SH-SY5Y (cell line): ENCODE results near the gene TP53I11.

Experiments used
- GATA2 ChIP-seq: IDR thresholded peaks from 2 replicates; pipeline ENCODE4 v1.6.1; 2011; ENCODE audit warnings: mild to moderate bottlenecking, low read depth, low read length
- GATA3 ChIP-seq: IDR thresholded peaks from 2 replicates; pipeline ENCODE4 v1.6.1; 2011; ENCODE audit warnings: low read depth, mild to moderate bottlenecking, low read length, moderate library complexity

Gene TP53I11

DNA sequence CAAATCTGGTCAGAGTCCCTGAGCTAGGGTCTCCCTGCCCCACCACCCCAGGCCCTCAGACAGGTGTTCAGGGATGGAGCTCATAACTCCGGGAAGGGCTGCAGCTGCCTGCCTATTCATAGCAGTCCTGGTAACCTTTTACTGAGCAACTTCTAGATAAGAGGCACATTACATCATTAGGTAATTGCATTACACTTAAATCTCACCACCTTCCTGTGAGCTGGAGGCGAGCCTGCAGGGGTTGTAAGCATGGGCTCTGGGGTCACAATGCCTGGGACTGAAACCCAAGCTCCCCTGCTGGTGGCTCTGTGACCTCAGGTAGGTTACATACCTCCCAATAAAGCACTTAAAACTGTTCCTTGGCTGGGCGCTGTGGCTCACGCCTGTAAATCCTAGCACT is 22.5 kb downstream of the TP53I11 start:
- TF ChIP-seq GATA2 (no peak), GATA3 (no peak)

DNA sequence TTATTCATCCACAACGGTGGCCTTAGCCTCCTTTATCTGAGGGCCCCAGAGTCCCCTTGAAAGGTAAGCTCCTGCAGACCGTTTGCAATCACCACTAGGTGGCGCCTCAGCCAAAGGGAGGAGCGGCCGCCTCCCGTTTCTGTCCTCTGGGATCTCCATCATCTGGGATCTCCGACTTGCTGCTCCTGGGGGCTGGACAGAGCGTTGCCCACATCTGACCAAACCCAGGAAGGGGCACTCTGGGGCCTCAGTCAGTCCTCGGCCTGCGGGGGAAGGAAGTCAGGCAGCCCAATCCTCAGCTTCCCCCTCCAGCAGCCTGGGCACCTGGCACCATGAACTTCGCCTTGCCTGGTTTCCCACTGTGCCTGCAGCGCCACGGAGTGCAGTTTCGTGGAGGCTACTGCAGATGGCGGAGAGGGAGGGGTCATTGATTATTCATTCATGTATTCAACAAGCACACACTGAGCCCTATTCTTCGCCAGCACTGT is 23.5 kb downstream of the TP53I11 start:
- no peak for TF ChIP-seq GATA3
- no peak for TF ChIP-seq GATA2

DNA sequence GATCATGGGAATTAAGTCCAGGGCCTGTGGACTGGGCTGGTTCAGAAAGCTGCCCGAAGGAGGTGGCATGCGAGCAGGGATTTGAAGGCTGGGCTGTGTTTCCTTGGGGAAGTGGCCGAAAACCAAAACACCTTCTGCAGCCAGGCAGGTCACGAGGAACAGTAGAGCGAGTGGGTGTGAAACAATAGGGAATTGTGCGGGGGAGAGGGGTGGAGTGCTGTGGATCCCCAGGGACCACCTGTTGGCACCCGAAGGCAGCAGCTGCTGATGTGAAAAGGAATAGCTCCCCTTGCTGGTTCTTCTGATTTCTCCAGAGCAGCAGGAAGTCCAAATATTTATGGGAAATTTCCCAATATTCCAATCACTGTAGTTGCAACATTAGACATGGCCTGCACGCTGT is 24.6 kb downstream of the TP53I11 start:
- no peak for TF ChIP-seq GATA2
- TF ChIP-seq GATA3 = no peak

- TF ChIP-seq GATA3 = no peak
- no peak for TF ChIP-seq GATA2
These were observed 26.9 kb downstream of the TP53I11 start for GRCh38 chr11:44923806-44924205.

DNA sequence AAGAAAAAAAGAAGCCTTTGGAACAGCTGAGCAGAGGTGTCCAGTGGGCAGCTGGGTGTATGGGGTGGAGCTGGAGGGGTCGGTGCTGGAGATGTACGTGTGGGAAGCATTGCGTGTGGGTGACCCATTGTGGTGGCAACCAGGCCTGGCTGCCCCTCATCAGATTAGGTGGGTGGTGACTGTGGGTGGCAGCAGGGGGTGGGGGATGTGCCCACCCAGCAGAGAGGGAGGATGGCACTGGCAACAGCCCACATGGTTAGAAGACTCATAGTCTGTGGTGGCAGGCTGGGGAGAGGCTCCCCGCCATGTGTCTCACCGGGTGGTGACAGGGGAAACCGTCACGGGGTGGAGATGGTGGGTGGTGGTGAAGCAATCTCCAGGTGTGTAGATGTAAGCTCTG is 27.6 kb downstream of the TP53I11 start:
- TF ChIP-seq GATA3 (no peak), GATA2 (no peak)

GRCh38 chr11:44920451-44920850 is 30.2 kb downstream of the TP53I11 start:
- no peak for TF ChIP-seq GATA2
- TF ChIP-seq GATA3 = no peak

DNA sequence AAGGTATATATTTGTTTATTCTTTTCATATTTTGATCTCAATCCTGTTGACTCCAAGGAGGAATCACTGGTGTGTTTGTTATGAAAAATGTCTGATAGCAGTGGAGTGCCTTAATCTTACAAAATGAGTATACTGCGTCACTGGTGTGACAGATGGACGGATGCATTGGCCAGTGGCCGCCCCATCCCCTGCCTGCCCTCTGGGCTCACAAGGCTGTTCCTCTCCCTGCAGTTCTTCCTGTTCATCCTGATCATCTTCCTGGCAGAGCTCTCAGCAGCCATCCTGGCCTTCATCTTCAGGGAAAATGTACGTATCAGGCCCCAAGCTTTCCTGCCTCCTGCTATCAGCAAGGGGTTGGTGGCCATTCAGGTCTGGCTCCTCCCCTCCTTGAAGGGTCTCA is 32.9 kb downstream of the TP53I11 start:
- TF ChIP-seq GATA3 (no peak), GATA2 (no peak)

DNA sequence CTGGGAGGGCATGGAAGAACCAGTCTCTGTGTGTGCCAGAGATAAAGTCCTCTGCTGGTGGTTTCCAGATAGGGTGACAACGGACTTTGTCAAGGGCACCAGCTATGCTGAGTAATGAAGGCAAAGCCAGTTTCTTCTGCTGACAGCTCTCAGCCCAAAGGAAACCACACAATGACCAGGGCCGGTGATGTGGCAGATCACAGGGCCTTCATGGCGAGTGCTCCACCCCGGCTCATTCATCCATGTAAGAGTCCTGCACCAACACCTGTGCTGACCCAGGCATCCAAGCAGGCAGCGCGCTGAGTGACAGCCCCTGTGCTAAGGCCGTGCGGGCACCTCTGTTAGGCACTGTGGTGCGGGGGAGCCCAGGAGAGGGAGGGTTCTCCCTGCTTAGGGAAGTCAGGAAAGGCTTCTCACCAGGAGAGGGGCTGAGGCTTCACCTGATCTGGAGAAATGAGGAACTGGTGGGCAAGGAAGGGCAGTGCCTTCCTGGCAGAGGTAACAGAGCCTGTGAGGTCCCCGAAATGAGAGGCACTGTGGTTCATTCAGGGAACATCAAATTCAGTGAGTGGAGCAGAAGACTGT is 33.8 kb downstream of the TP53I11 start:
- TF ChIP-seq GATA2 (no peak), GATA3 (no peak)

DNA sequence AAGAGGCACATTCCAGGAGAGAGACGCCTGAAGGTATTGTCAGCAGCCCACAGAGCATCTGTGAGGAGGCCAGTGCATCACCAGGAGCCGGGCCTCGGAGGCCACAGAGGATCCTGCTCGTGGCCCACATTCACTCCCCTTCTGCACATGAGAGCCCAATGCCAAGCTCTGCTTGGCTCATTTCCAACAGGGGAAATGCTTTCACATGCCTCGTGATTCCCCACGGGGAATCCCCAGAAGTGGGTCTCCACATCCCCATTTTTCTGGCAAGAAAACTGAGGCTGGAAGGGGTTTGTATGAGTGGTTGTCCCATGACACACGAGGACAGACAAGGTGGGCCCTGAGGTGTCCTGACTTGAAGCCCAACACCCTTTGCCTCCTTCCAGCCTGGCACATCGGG is 34.4 kb downstream of the TP53I11 start:
- TF ChIP-seq GATA2 (no peak), GATA3 (no peak)

DNA sequence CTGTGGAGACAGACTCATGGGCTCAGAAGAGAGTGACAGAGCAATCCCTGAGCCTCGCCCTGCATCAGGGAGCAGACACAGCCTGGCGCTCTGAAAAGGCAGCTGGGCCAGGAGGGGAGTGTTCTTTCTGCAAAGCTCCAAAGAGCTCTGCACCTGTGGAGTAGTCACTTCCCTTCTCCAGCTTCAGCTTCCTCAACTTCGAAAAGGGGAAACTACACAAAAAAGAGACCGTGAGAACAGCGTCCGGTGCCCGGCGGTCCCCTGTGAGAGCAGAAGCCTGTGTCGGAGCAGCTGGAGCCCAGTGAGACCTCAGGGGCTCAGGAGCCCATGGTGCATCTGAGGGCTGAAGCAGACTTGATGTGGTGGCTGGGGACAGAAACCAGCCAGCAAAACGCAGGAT is 35.1 kb downstream of the TP53I11 start:
- no peak for TF ChIP-seq GATA3
- TF ChIP-seq GATA2 = no peak

GRCh38 chr11:44915004-44915403 is 35.7 kb downstream of the TP53I11 start:
- no peak for TF ChIP-seq GATA2
- TF ChIP-seq GATA3 = no peak

- TF ChIP-seq GATA3 (no peak), GATA2 (no peak)
These were observed 36.6 kb downstream of the TP53I11 start for GRCh38 chr11:44914105-44914504.

DNA sequence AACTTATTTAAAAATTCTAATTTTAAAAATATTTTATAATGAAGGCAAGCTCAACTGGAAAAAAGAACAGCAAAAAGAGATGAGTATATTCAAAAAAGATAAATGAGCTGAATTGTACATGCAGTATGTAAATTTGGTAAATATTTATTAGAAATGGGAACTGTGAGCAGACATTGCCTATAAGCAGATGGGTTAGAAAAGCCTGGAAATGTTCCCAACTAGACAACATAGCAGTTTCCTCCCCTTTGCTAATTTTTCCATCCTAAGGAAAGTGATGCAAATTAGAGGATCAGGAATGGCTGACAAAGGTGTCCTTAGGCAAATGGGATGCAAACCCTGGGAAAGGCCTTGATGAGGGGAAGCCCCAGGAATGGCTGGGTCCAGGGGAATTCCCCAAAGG is 37.2 kb downstream of the TP53I11 start:
- TF ChIP-seq GATA3 = no peak
- TF ChIP-seq GATA2 = no peak

GRCh38 chr11:44912270-44912987 is 38.3 kb downstream of the TP53I11 start:
- no peak for TF ChIP-seq GATA2
- TF ChIP-seq GATA3 = no peak

DNA sequence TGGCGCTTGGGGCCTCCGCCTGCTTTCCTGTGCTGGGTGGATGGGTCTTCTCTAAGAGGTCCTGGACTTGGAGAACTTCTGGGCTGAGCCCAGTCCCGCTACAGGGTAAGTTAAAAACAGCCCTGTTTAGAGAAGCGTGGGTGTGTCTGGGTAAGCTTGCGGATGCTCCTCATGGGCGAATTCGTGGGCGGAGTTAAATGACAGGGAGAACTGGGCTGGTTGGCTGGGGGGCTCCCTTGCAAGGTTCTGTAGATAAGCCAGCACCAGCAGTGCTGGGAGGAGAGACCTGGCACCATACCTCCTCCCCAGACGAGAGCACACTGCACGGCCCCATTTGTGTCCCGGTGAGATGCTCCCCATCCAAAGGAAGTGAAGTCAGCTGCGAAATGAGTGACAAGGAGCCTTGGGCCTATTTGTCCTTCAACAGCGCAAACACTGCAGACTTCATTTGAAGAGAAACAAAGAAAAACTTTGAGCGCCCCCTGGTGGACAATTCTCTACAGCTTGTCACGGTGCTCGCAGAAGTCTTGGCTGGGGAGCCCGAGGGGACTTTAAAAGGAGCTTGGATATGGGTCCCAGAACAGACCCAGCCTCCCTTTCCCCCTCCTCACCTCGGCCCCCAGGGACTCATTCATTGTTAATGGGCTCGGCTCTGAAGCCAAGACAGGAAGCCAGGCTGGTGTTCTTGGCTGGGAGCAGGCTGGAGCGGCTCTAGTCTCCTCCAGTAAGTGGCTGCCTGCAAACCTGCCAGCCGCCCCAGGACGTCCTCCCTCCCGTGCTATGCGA is 39.5 kb downstream of the TP53I11 start:
- no peak for TF ChIP-seq GATA3
- no peak for TF ChIP-seq GATA2

DNA sequence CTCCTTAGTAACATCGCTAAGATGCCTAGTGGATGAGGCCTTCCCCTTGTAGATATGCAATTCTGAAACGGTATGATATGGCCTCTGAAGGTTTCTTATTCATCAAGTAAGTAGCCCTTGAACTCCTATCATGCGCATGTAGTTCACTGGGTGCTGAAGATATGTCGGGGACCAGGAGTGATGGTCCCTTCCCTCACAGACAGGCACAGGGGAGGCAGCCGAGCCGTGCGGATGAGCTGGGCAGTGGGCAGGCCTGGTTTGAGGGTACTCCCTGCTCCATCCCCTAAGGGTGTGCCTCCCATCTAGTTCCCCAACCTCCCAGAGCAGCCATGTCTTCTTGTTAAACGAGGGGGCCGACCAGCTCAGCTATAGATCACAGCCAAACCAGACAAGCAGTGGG is 40.1 kb downstream of the TP53I11 start:
- no peak for TF ChIP-seq GATA2
- TF ChIP-seq GATA3 = no peak
